Measurements from ENCODE around the gene FAM241B. TPM values are rescaled to one million over a fixed set of nuclear protein-coding genes. Genes with fewer than 3 reads are reported as not detected.

The FAM241B gene
- total RNA-seq, 1 experiment from 2014 or later, result 13.7 TPM

DNA sequence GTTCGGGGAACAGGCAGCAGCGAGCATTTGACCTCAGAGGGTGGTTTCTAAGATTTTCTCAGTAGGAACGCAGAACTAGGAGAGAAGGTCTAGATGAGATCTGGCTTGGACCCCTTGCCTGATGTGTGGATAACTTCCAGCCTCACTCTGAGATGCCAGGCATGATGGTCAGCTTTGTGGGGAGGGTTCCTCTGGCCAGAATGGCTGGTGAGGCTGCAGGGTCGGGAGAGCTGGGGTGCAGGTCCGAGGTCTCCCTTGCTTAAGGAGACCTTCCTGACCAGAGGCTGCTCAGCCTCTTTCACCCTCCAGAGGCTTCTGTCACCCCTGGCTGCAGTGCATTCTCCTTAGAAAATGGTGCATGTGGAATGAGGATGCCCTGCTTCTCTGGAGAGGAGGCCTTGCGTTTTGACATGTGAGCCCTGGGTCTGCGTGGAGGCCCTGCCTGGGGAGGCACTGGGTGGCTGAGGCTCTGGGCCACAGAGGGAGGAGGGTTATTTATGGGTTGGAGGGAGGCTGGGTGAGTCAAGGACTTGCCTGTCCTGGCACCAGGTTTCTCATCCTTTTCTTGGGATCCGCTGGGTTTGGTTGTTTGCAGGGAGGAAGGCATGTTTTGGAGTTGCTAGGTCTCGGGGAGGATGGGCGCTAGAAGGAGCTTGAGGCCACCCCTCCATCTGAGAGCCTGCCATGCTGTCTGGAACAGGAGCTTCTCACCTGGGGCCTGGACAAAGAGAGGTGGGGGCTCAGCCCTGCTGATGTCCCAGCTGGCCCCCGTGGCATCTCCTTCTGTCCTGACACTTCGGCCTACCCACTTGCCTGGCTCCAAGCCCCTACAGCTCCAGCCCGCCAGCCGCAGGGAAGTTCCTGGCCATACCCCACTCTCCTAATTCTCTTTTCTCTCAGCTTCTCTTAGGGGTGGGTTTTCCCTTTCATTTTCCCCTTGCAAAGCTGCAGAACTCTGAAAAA lies 3.9 kb downstream of the FAM241B start:
- Histone ChIP-seq H3K9ac (ENCODE audit: extremely low read depth, insufficient read length, low read length) (no peak overlapping the region), H3K79me1 (ENCODE audit: insufficient read depth, low read depth, low read length, poor library complexity, severe bottlenecking) (peaks cover 5% of the 10 kb centered on the region), H3K4me2 (ENCODE audit: insufficient read depth, insufficient read length, low read length) (no peak overlapping the region), H3K9me3 (ENCODE audit: control insufficient read depth, low read depth, low read length) (no peaks in the 10 kb centered on the region), H3K4ac (ENCODE audit: low read depth, low read length) (no peak overlapping the region), H4K20me1 (ENCODE audit: control insufficient read depth, insufficient read depth, insufficient read length) (no peaks in the 10 kb centered on the region), H3K56ac (ENCODE audit: insufficient read length, low read depth, low read length) (no peak overlapping the region), H4K5ac (ENCODE audit: insufficient read length, low read depth, low read length) (no peak overlapping the region), H4K8ac (replicated peaks; ENCODE audit: insufficient read length, low read depth, low read length) (no peak overlapping the region), H2AK5ac (ENCODE audit: insufficient read length, low read length) (no peak overlapping the region), H3K23ac (ENCODE audit: insufficient read length, low read depth, low read length) (no peak overlapping the region), H3K18ac (ENCODE audit: insufficient read length, low read depth, low read length) (no peak overlapping the region), H3K23me2 (ENCODE audit: insufficient read length, low read depth, low read length, poor library complexity, severe bottlenecking) (no peaks in the 10 kb centered on the region), H3T11ph (ENCODE audit: low read length) (no peak overlapping the region), H3K79me2 (ENCODE audit: insufficient read depth, low read length) (no peaks in the 10 kb centered on the region; the same call in 1 of the 2 replicates), H3K27me3 (ENCODE audit: insufficient read depth, low read length) (no peaks in the 10 kb centered on the region), H3K4me1 (ENCODE audit: insufficient read depth, low read length) (peaks cover 5% of the 10 kb centered on the region; the same call in 1 of the 2 replicates), H3K14ac (ENCODE audit: insufficient read depth, low read length) (no peak overlapping the region), H2BK20ac (ENCODE audit: low read depth, low read length, poor library complexity, severe bottlenecking) (no peak overlapping the region), H2BK120ac (ENCODE audit: low read depth, low read length, poor library complexity, severe bottlenecking) (no peak overlapping the region), H3K27ac (ENCODE audit: insufficient read length, low read depth, low read length) (no peak overlapping the region), H2AFZ (ENCODE audit: low read length) (no peak overlapping the region), H2BK15ac (ENCODE audit: low read depth, low read length) (no peak overlapping the region), H4K91ac (ENCODE audit: insufficient read length, low read depth, low read length) (no peak overlapping the region), H2BK5ac (ENCODE audit: insufficient read length, low read length) (no peak overlapping the region), H2BK12ac (ENCODE audit: insufficient read length, low read depth, low read length) (no peak overlapping the region)
- TF ChIP-seq, protein P1, sequence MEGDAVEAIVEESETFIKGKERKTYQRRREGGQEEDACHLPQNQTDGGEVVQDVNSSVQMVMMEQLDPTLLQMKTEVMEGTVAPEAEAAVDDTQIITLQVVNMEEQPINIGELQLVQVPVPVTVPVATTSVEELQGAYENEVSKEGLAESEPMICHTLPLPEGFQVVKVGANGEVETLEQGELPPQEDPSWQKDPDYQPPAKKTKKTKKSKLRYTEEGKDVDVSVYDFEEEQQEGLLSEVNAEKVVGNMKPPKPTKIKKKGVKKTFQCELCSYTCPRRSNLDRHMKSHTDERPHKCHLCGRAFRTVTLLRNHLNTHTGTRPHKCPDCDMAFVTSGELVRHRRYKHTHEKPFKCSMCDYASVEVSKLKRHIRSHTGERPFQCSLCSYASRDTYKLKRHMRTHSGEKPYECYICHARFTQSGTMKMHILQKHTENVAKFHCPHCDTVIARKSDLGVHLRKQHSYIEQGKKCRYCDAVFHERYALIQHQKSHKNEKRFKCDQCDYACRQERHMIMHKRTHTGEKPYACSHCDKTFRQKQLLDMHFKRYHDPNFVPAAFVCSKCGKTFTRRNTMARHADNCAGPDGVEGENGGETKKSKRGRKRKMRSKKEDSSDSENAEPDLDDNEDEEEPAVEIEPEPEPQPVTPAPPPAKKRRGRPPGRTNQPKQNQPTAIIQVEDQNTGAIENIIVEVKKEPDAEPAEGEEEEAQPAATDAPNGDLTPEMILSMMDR (conservative IDR thresholded peaks at IDR 0.05), result no peak
- DNase-seq, result peak; percentile 12
- peaks cover 16 to 26% (median 23%) of the 10 kb centered on the region in 3 experiments for H3K36me3 Mint-ChIP-seq (ENCODE audit: insufficient read depth in 1 of 3, low read depth in 3 of 3)
- WGBS (ENCODE audit: extremely low coverage, insufficient read length, low lambda C conversion rate), result no CpG with 5 or more reads among the region's 14 CpGs
- H3K27me3 Mint-ChIP-seq (ENCODE audit: low read depth), result peaks cover 13% of the 10 kb centered on the region
- no peaks in the 10 kb centered on the region for H3K9me3 Mint-ChIP-seq
- H3K4me3 Mint-ChIP-seq, result no peak overlapping the region
- H3K4me1 Mint-ChIP-seq, result peaks cover 13 to 23% of the 10 kb centered on the region in 2 experiments
- H3K27ac Mint-ChIP-seq, result no peak overlapping the region

Data from H9 (cell line).